ENCODE measurements around the gene PRR12. TPM values are rescaled to one million over a fixed set of nuclear protein-coding genes. Genes with fewer than 3 reads are reported as not detected.

Gene PRR12
- polyA plus RNA-seq, 1 experiment: 0.36 TPM

DNA sequence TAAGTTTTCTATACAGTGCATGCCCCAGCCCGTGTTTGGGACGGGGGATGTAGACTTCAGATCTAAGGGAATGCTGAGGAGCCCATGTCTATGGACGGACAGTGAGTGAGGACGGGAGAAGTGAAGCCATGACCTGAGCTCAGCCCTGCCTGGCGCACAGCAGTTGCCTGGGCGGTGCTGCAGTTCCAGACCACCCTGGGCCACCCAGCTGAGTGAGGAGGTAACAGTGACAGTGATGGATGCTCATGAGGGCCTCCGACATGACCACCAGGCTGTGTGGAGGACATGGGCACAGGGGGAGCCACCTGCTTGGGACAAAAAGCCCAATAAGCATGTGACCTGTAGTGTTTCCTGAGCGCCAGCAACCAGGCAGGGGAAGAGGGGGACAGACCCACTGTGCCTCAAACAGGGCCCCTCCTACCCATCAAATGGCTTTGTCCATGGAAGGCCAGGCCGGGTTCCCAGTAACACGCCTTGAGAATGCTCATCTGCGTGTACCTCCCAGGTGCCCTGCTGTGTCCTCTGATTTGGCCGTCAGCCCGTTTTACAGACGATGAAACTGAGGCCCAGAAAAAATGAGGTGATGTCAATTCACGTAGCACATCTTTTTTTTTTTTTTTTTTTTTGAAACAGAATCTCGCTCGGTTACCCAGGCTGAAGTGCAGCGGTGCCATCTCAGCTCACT, 33.2 kb upstream of the PRR12 start:
- Histone ChIP-seq H3K27ac (ENCODE audit: low read depth, low read length) (no peak overlapping the region), H3K27me3 (ENCODE audit: control insufficient read depth, insufficient read depth, low read length) (no peaks in the 10 kb centered on the region), H3K9me3 (ENCODE audit: control insufficient read depth, insufficient read depth, low read length) (peaks cover 10% of the 10 kb centered on the region; the same call in 1 of the 2 replicates), H3K4me3 (ENCODE audit: low read depth, low read length) (no peak overlapping the region)
- TF ChIP-seq, protein P1, sequence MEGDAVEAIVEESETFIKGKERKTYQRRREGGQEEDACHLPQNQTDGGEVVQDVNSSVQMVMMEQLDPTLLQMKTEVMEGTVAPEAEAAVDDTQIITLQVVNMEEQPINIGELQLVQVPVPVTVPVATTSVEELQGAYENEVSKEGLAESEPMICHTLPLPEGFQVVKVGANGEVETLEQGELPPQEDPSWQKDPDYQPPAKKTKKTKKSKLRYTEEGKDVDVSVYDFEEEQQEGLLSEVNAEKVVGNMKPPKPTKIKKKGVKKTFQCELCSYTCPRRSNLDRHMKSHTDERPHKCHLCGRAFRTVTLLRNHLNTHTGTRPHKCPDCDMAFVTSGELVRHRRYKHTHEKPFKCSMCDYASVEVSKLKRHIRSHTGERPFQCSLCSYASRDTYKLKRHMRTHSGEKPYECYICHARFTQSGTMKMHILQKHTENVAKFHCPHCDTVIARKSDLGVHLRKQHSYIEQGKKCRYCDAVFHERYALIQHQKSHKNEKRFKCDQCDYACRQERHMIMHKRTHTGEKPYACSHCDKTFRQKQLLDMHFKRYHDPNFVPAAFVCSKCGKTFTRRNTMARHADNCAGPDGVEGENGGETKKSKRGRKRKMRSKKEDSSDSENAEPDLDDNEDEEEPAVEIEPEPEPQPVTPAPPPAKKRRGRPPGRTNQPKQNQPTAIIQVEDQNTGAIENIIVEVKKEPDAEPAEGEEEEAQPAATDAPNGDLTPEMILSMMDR (IDR thresholded peaks at IDR 0.05; ENCODE audit: low read depth, low read length): no peak
- POLR2A ChIA-PET: no interaction called here
- no peak for DNase-seq (ENCODE audit: low read depth, low spot score)
- CTCF ChIA-PET: interaction anchor here (4.2 to 5.8 kb wide), 2 partner anchors 11 to 13 kb away, joined by 19 to 75 read pairs; no protein-coding TSS in a partner anchor

DNA sequence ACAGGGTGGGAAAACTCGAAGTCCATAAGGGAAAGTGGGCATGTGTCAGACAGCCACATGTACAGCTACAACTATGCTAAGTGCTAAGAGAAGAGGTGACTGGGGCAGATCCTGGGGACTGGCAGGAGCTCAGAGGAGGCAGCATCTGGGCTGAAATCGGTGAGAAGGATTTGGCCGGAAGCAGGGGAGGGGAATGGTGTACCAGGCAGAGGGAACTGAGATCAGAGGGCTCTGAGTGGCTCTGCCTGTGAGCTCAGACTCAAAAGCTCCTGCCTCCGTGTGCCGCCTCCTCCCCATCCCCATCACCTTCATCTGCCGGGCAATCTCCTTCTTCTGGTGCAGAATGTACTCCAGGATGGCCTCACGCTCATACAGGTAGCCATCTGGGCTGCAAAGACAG, 32.4 kb upstream of the PRR12 start:
- Histone ChIP-seq H3K27ac (ENCODE audit: low read depth, low read length) (no peak overlapping the region), H3K4me3 (ENCODE audit: low read depth, low read length) (no peak overlapping the region), H3K9me3 (ENCODE audit: control insufficient read depth, insufficient read depth, low read length) (peaks cover 10% of the 10 kb centered on the region; the same call in 1 of the 2 replicates), H3K27me3 (ENCODE audit: control insufficient read depth, insufficient read depth, low read length) (no peaks in the 10 kb centered on the region)
- no peak for DNase-seq (ENCODE audit: low read depth, low spot score)
- TF ChIP-seq, protein P1 (IDR thresholded peaks at IDR 0.05; ENCODE audit: low read depth, low read length): no peak
- POLR2A ChIA-PET: interaction anchor here (0.9 kb wide), 1 partner anchor 62 kb away, joined by 9 read pairs; the partner anchor contains the start of gene RPS11
- CTCF ChIA-PET: interaction anchor here (0.9 to 5.8 kb wide), 3 partner anchors 12 to 55 kb away, joined by 3 to 75 read pairs (median 19); no protein-coding TSS in a partner anchor

DNA sequence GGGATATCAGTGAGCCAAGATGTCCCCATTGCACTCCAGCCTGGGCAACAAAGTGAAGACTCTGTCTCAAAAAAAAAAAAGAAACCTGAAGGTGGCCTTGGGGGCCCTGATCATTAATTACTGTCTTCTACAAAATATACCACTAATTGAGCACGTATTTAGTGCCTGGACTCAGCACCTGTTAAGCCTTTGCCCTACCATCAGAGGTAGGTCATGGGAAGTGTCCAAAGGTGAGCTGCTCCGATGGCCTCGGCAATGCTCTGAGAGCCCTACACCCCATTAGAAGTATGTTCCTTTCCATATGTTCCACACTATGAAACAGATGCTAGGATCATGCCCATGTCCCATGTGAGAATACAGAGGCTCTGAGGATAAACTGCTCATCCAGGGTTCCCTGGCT, 31.5 kb upstream of the PRR12 start:
- H3K9me3 ChIP-seq (ENCODE audit: control insufficient read depth, insufficient read depth, low read length): peaks cover 10% of the 10 kb centered on the region; the same call in 1 of the 2 replicates
- DNase-seq (ENCODE audit: low read depth, low spot score): no peak
- TF ChIP-seq, protein P1 (IDR thresholded peaks at IDR 0.05; ENCODE audit: low read depth, low read length): no peak
- H3K27me3 ChIP-seq (ENCODE audit: control insufficient read depth, insufficient read depth, low read length): no peaks in the 10 kb centered on the region
- H3K27ac ChIP-seq (ENCODE audit: low read depth, low read length): no peak overlapping the region
- H3K4me3 ChIP-seq (ENCODE audit: low read depth, low read length): no peak overlapping the region
- ChIA-PET CTCF (interaction anchor here (0.6 to 5.8 kb wide), 4 partner anchors 11 to 56 kb away, joined by 3 to 75 read pairs (median 12); no protein-coding TSS in a partner anchor), POLR2A (interaction anchor here (0.9 kb wide), 1 partner anchor 63 kb away, joined by 9 read pairs; the partner anchor contains the start of gene RPS11)

DNA sequence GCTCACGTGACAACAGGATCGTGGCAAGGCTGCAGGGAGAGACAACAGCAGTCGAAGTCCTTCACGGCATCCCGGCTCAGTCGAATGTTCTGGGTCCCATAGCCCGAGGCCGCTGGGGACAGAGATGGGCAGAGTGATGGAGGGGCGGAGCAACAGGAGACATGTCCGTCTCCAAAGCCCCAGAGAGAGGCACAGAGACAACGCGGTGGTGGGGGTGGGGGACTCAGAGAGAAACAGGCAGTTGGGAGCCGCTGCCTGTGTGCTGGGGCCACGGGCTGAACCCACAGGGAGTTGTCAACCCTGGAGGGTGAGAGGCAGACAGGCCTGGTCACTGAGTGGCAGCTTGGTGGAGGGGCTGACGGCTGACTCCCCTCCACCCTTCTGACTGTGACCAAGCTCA, 31.1 kb upstream of the PRR12 start:
- no peak for DNase-seq (ENCODE audit: low read depth, low spot score)
- peaks cover 10% of the 10 kb centered on the region; the same call in 1 of the 2 replicates for H3K9me3 ChIP-seq (ENCODE audit: control insufficient read depth, insufficient read depth, low read length)
- TF ChIP-seq, protein P1 (IDR thresholded peaks at IDR 0.05; ENCODE audit: low read depth, low read length): no peak
- no peak overlapping the region for H3K4me3 ChIP-seq (ENCODE audit: low read depth, low read length)
- ChIA-PET POLR2A (no interaction called here), CTCF (interaction anchor here (0.6 to 5.8 kb wide), 3 partner anchors 11 to 49 kb away, joined by 6 to 75 read pairs (median 19); no protein-coding TSS in a partner anchor)
- H3K27me3 ChIP-seq (ENCODE audit: control insufficient read depth, insufficient read depth, low read length): no peaks in the 10 kb centered on the region
- H3K27ac ChIP-seq (ENCODE audit: low read depth, low read length): no peak overlapping the region

All from AG04450 (cell line).